Measurements from ENCODE around the gene TFB1M. TPM values are rescaled to one million over a fixed set of nuclear protein-coding genes. Genes with fewer than 3 reads are reported as not detected.

TFB1M gene
- total RNA-seq, 4 donors from 2014 or later: 10.1 to 21.9 (median 14.8) TPM

GRCh38 chr6:155274106-155274505 is 40.2 kb downstream of the TFB1M start:
- 33 to 35% methylated on average over 2 of the region's 2 CpGs for WGBS, 2 donors
- DNase-seq (ENCODE audit: low spot score in 2 of 2): no peak
- intact Hi-C loops (cut with DNase I; ENCODE audit: low total_unique reads): no loop called here
- TF ChIP-seq CTCF (IDR thresholded peaks at IDR 0.05): no peak
- TF ChIP-seq POLR2A (IDR thresholded peaks at IDR 0.05): no peak
- H3K4me3 ChIP-seq (ENCODE audit: low read depth, poor library complexity, severe bottlenecking): no peak overlapping the region

DNA sequence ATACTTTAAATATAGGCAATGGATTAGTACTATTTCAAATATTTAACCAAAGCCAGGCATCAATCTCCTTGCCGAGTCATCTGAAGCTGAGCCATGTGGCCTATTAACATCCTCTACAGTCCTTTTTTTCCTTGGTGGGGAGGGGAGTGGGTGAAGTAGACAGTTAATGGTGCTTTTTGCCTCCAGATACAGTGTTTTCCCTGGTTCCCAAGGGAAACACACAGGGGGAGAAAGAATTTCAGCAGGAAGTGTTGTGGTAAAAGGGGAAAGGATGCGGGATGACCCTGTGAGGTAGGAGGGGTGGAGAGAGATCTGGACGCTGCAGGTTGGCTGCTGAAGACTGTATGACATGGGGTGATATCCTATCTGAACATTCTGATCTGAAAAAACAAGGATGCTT is 40.9 kb downstream of the TFB1M start:
- intact Hi-C loops (cut with DNase I; ENCODE audit: low total_unique reads): no loop called here
- DNase-seq (ENCODE audit: low spot score in 2 of 2): no peak
- no peak overlapping the region for H3K4me3 ChIP-seq (ENCODE audit: low read depth, poor library complexity, severe bottlenecking)
- TF ChIP-seq POLR2A (IDR thresholded peaks at IDR 0.05): no peak
- no peak for TF ChIP-seq CTCF (IDR thresholded peaks at IDR 0.05)
- 49 to 51% methylated on average over 3 of the region's 3 CpGs for WGBS, 2 donors

GRCh38 chr6:155272353-155273232 is 41.7 kb downstream of the TFB1M start:
- no peak for DNase-seq (ENCODE audit: low spot score in 2 of 2)
- H3K4me3 ChIP-seq (ENCODE audit: low read depth, poor library complexity, severe bottlenecking): no peak overlapping the region
- WGBS, 2 donors: 49 to 56% methylated on average over 8 of the region's 8 CpGs
- intact Hi-C loops (cut with DNase I; ENCODE audit: low total_unique reads): no loop called here
- TF ChIP-seq CTCF (IDR thresholded peaks at IDR 0.05): no peak
- no peak for TF ChIP-seq POLR2A (IDR thresholded peaks at IDR 0.05)

DNA sequence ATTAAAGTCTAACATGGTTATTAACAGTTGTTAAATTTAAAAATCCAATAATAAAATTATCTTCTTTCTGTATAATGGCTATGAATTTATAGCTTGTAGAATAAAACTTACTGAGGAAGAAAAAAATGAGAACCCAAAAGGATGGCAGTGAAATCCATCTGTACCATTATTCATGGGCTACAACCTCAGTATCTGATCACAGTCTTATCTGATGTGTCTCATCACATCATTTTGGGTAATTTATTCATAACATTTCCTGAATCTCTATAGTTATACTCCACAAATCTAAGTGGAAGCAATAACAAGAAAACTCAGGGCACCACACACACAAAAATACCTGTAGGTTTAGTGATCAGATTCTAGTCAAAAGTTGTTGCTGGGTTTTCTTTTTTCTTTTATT is 43.1 kb downstream of the TFB1M start:
- intact Hi-C loops (cut with DNase I; ENCODE audit: low total_unique reads): no loop called here
- TF ChIP-seq POLR2A (IDR thresholded peaks at IDR 0.05) (no peak), CTCF (IDR thresholded peaks at IDR 0.05) (no peak)
- no peak for DNase-seq (ENCODE audit: low spot score in 2 of 2)
- no peak overlapping the region for H3K4me3 ChIP-seq (ENCODE audit: low read depth, poor library complexity, severe bottlenecking)

DNA sequence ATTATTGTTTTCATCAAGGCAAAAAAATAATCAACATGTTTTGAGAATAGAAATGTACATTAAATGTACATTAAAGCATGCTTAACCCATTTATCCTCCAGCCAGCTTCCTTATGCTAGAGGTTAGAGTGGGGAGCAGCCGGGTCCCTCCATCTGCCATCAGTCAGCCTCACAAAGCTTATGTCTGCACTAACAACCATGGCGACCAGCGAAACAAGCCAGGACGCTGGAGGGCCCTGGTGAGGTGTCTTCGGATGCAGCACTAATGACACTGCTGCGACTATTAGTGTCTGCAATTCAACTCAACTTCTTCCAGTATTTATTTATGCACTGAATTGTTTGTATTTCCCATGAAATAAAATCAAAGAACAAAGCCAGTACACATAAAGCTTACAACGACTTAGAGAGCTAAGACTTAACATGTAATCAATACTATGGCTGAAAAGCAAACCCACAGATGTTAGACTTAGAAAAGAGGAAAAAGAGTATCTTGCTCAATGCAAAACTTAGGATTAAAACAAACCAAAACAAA is 43.7 kb downstream of the TFB1M start:
- 90 to 93% methylated on average over 7 of the region's 7 CpGs for WGBS, 2 donors
- no peak overlapping the region for H3K4me3 ChIP-seq (ENCODE audit: low read depth, poor library complexity, severe bottlenecking)
- no peak for DNase-seq (ENCODE audit: low spot score in 2 of 2)
- intact Hi-C loops (cut with DNase I; ENCODE audit: low total_unique reads): no loop called here
- no peak for TF ChIP-seq CTCF (IDR thresholded peaks at IDR 0.05)
